ENCODE measurements around the gene ELOVL3. TPM values are rescaled to one million over a fixed set of nuclear protein-coding genes. Genes with fewer than 3 reads are reported as not detected.
"Not testable (repeated sequence)": the region's sequence is repeated elsewhere in the genome, so short reads cannot be mapped to it uniquely, and the experiment has no call there.

Gene ELOVL3
- total RNA-seq, 4 donors from 2014 or later, result 0.51 TPM; not detected in 3

GRCh38 chr10:102188298-102188940 lies 37.7 kb upstream of the ELOVL3 start:
- Histone ChIP-seq H3K27me3 (no peaks in the 10 kb centered on the region), H3K4me3 (no peak overlapping the region), H3K27ac (no peak overlapping the region), H3K4me1 (no peaks in the 10 kb centered on the region), H3K9me3 (no peaks in the 10 kb centered on the region), H3K36me3 (no peaks in the 10 kb centered on the region)
- TF ChIP-seq POLR2A (IDR thresholded peaks at IDR 0.05) (no peak), CTCF (IDR thresholded peaks at IDR 0.05) (no peak)
- intact Hi-C loops (cut with DNase I; ENCODE audit: low total_unique reads), result no loop called here
- no peak for DNase-seq

DNA sequence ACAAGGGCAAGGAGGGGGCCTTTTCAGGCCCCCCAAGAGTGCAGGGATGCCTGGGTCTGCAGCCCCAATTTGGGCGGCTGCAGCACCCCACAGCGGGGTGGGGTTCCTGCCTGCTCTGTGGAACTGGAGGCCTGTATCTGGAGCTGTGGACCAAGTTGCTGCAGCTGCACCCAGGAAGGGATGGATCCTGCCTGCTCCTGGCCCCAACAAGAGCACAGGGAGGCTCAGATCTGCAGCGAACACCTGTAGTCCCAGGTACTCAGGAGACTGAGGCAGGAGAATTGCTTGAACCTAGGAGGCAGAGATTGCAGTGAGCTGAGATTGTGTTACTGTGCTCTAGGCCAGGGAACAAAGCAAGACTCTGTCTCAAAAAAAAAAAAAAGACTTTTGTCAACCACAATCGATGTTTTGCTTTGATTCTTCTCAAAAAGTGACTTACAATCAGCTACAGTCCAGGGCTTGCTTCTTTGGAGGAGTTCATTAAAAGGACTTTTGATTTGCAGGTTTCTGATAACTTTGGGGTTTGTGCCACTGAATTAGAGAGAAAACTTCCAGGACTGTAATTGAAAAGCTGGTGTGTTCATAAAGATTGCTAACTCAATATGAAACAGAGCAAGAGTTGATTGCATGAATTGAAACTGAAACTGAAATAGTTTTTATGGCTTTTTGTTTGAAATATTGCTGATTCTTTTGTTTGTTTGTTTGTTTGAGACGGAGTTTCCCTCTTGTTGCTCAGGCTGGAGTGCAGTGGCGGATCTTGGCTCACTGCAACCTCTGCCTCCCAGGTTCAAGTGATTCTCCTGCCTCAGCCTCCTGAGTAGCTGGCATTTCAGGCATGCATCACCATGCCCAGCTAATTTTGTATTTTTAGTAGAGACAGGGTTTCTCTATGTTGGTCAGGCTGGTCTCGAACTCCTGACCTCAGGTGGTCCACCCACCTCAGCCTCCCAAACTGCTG lies 36.9 kb upstream of the ELOVL3 start:
- DNase-seq; H3K4me3 ChIP-seq; H3K4me1 ChIP-seq; H3K27me3 ChIP-seq; intact Hi-C loops (cut with DNase I; ENCODE audit: low total_unique reads); H3K27ac ChIP-seq; H3K36me3 ChIP-seq; H3K9me3 ChIP-seq: not testable (repeated sequence)

GRCh38 chr10:102191956-102192355 lies 34.1 kb upstream of the ELOVL3 start:
- no peak for DNase-seq
- no peak overlapping the region for H3K4me3 ChIP-seq
- H3K27me3 ChIP-seq, result no peaks in the 10 kb centered on the region
- H3K27ac ChIP-seq, result no peak overlapping the region
- intact Hi-C loops (cut with DNase I; ENCODE audit: low total_unique reads), result no loop called here
- H3K4me1 ChIP-seq, result no peaks in the 10 kb centered on the region
- no peak for TF ChIP-seq CTCF (IDR thresholded peaks at IDR 0.05)
- TF ChIP-seq POLR2A (IDR thresholded peaks at IDR 0.05), result no peak
- no peaks in the 10 kb centered on the region for H3K36me3 ChIP-seq
- H3K9me3 ChIP-seq, result no peaks in the 10 kb centered on the region

DNA sequence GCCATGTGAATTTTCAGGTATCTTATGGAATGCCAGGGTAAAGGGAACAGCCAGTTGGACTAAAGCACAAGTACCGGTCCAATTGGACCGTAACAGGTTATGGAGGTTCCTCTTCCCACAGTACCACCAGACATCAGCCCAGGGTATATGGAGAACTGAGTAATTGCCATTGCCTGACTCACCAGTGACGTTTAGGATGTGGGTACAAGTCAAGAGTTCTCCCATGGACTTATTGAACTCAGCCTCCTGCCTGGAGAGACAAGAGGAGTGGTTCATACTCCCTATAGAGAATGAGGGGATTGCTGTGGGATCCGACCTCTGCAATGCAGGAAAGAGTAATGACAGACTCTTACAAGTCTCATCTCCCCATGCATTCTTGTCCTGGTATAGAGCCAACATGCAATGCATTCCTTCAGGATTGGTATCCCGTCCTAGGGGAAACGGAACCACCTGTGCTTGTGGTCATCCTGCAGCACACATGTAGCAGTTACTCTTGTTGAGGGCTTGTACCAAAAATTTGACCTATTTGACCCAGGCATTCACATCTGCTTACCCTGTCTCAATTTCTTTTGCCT lies 30.7 kb upstream of the ELOVL3 start:
- H3K36me3 ChIP-seq, result no peaks in the 10 kb centered on the region
- no peaks in the 10 kb centered on the region for H3K4me1 ChIP-seq
- no peak overlapping the region for H3K4me3 ChIP-seq
- no peaks in the 10 kb centered on the region for H3K9me3 ChIP-seq
- intact Hi-C loops (cut with DNase I; ENCODE audit: low total_unique reads), result no loop called here
- no peak overlapping the region for H3K27ac ChIP-seq
- no peak for TF ChIP-seq POLR2A (IDR thresholded peaks at IDR 0.05)
- no peak for TF ChIP-seq CTCF (IDR thresholded peaks at IDR 0.05)
- H3K27me3 ChIP-seq, result no peaks in the 10 kb centered on the region
- DNase-seq, result no peak

- Histone ChIP-seq H3K27ac (no peak overlapping the region), H3K4me3 (no peak overlapping the region), H3K27me3 (no peaks in the 10 kb centered on the region), H3K36me3 (no peaks in the 10 kb centered on the region), H3K9me3 (no peaks in the 10 kb centered on the region), H3K4me1 (no peaks in the 10 kb centered on the region)
- TF ChIP-seq CTCF (IDR thresholded peaks at IDR 0.05) (no peak), POLR2A (IDR thresholded peaks at IDR 0.05) (no peak)
- no peak for DNase-seq
- intact Hi-C loops (cut with DNase I; ENCODE audit: low total_unique reads), result no loop called here
Measured at GRCh38 chr10:102196893-102197292, 29.2 kb upstream of the ELOVL3 start.
